ENCODE results near the gene RPS6KA4. TPM values are rescaled to one million over a fixed set of nuclear protein-coding genes. Genes with fewer than 3 reads are reported as not detected.

Gene RPS6KA4
- polyA plus RNA-seq, 1 donor from 2014 or later: 24.6 TPM

DNA sequence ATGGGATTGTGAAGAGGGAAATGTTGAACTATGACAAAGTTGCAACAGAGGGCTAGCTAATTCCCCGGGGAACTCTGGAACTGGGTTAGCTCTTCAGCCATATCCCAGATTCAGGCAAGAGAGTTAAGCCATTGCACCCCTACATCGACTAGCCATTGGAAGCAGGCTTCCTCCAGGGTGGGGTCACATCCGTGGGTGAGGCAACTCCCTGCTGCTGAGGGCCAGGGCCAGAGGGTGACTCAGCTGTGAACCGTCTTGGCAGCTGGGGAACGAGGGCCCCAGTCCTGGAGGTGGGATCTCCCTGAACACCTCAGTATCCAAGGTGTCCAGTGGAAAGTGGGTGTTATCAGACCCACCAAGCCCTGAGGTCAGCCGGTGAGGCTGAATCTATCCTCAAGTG, 41.1 kb downstream of the RPS6KA4 start:
- Histone ChIP-seq H3K36me3 (ENCODE audit: insufficient read depth, low read length) (no peaks in the 10 kb centered on the region), H3K79me2 (replicated peaks; ENCODE audit: insufficient read depth, low read length) (no peaks in the 10 kb centered on the region), H3K4me3 (ENCODE audit: low read length) (no peak overlapping the region), H3K4me2 (ENCODE audit: low read length) (no peak overlapping the region), H3K9me3 (ENCODE audit: low read length) (no peaks in the 10 kb centered on the region), H3K27me3 (ENCODE audit: insufficient read depth, low read depth, low read length) (no peaks in the 10 kb centered on the region), H3K27ac (ENCODE audit: low read length) (no peak overlapping the region), H4K20me1 (ENCODE audit: insufficient read depth) (no peaks in the 10 kb centered on the region), H3K9me2 (ENCODE audit: insufficient read depth, low read length) (no peaks in the 10 kb centered on the region), H3F3A (ENCODE audit: insufficient read depth, low read length, poor library complexity, severe bottlenecking) (no peaks in the 10 kb centered on the region), H2AFZ (ENCODE audit: low read depth, low read length) (no peak overlapping the region), H3K9ac (ENCODE audit: low read length) (no peak overlapping the region)
- TF ChIP-seq REST (IDR thresholded peaks at IDR 0.05; ENCODE audit: borderline replicate concordance): no peak
- TF ChIP-seq MXI1 (conservative IDR thresholded peaks at IDR 0.05; ENCODE audit: poor library complexity, severe bottlenecking): no peak
- no peak for TF ChIP-seq SMC3 (conservative IDR thresholded peaks at IDR 0.05; ENCODE audit: poor library complexity)
- TF ChIP-seq EP300 (conservative IDR thresholded peaks at IDR 0.05; ENCODE audit: poor library complexity, severe bottlenecking): no peak
- TF ChIP-seq, protein P1, sequence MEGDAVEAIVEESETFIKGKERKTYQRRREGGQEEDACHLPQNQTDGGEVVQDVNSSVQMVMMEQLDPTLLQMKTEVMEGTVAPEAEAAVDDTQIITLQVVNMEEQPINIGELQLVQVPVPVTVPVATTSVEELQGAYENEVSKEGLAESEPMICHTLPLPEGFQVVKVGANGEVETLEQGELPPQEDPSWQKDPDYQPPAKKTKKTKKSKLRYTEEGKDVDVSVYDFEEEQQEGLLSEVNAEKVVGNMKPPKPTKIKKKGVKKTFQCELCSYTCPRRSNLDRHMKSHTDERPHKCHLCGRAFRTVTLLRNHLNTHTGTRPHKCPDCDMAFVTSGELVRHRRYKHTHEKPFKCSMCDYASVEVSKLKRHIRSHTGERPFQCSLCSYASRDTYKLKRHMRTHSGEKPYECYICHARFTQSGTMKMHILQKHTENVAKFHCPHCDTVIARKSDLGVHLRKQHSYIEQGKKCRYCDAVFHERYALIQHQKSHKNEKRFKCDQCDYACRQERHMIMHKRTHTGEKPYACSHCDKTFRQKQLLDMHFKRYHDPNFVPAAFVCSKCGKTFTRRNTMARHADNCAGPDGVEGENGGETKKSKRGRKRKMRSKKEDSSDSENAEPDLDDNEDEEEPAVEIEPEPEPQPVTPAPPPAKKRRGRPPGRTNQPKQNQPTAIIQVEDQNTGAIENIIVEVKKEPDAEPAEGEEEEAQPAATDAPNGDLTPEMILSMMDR (IDR thresholded peaks at IDR 0.05; ENCODE audit: poor library complexity, severe bottlenecking): no peak
- TF ChIP-seq TAF1 (IDR thresholded peaks at IDR 0.05; ENCODE audit: low read depth): no peak
- no peak for TF ChIP-seq EZH2 (IDR thresholded peaks at IDR 0.05; ENCODE audit: borderline replicate concordance, insufficient read depth, low read length, poor library complexity, severe bottlenecking)
- TF ChIP-seq POLR2AphosphoS5 (IDR thresholded peaks at IDR 0.05): no peak
- no peak for TF ChIP-seq RAD21 (conservative IDR thresholded peaks at IDR 0.05)

- Histone ChIP-seq H3K9ac (ENCODE audit: low read length) (no peak overlapping the region), H3K27me3 (ENCODE audit: insufficient read depth, low read depth, low read length) (no peaks in the 10 kb centered on the region), H3K79me2 (replicated peaks; ENCODE audit: insufficient read depth, low read length) (no peaks in the 10 kb centered on the region), H4K20me1 (ENCODE audit: insufficient read depth) (no peaks in the 10 kb centered on the region), H3K27ac (ENCODE audit: low read length) (no peak overlapping the region), H2AFZ (ENCODE audit: low read depth, low read length) (no peak overlapping the region), H3K36me3 (ENCODE audit: insufficient read depth, low read length) (no peaks in the 10 kb centered on the region), H3K4me3 (ENCODE audit: low read length) (no peak overlapping the region), H3K9me3 (ENCODE audit: low read length) (no peaks in the 10 kb centered on the region), H3F3A (ENCODE audit: insufficient read depth, low read length, poor library complexity, severe bottlenecking) (no peaks in the 10 kb centered on the region), H3K9me2 (ENCODE audit: insufficient read depth, low read length) (no peaks in the 10 kb centered on the region), H3K4me2 (ENCODE audit: low read length) (no peak overlapping the region)
- TF ChIP-seq POLR2AphosphoS5 (IDR thresholded peaks at IDR 0.05): no peak
- no peak for TF ChIP-seq EZH2 (IDR thresholded peaks at IDR 0.05; ENCODE audit: borderline replicate concordance, insufficient read depth, low read length, poor library complexity, severe bottlenecking)
- no peak for TF ChIP-seq EP300 (conservative IDR thresholded peaks at IDR 0.05; ENCODE audit: poor library complexity, severe bottlenecking)
- no peak for TF ChIP-seq RAD21 (conservative IDR thresholded peaks at IDR 0.05)
- no peak for TF ChIP-seq TAF1 (IDR thresholded peaks at IDR 0.05; ENCODE audit: low read depth)
- TF ChIP-seq REST (IDR thresholded peaks at IDR 0.05; ENCODE audit: borderline replicate concordance): no peak
- TF ChIP-seq, protein P1 (IDR thresholded peaks at IDR 0.05; ENCODE audit: poor library complexity, severe bottlenecking): no peak
- no peak for TF ChIP-seq SMC3 (conservative IDR thresholded peaks at IDR 0.05; ENCODE audit: poor library complexity)
- TF ChIP-seq MXI1 (conservative IDR thresholded peaks at IDR 0.05; ENCODE audit: poor library complexity, severe bottlenecking): no peak
Measured at GRCh38 chr11:64400667-64401066, 41.7 kb downstream of the RPS6KA4 start.
